Measurements from ENCODE around the gene CPN2.

- TF ChIP-seq, protein P1, sequence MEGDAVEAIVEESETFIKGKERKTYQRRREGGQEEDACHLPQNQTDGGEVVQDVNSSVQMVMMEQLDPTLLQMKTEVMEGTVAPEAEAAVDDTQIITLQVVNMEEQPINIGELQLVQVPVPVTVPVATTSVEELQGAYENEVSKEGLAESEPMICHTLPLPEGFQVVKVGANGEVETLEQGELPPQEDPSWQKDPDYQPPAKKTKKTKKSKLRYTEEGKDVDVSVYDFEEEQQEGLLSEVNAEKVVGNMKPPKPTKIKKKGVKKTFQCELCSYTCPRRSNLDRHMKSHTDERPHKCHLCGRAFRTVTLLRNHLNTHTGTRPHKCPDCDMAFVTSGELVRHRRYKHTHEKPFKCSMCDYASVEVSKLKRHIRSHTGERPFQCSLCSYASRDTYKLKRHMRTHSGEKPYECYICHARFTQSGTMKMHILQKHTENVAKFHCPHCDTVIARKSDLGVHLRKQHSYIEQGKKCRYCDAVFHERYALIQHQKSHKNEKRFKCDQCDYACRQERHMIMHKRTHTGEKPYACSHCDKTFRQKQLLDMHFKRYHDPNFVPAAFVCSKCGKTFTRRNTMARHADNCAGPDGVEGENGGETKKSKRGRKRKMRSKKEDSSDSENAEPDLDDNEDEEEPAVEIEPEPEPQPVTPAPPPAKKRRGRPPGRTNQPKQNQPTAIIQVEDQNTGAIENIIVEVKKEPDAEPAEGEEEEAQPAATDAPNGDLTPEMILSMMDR (conservative IDR thresholded peaks at IDR 0.05; ENCODE audit: low read length): no peak
- TF ChIP-seq EZH2phosphoT487 (IDR thresholded peaks at IDR 0.05; ENCODE audit: borderline replicate concordance, low read depth, low read length): no peak
These were observed 33.0 kb upstream of the CPN2 start for GRCh38 chr3:194384156-194384555.

Measured in OCI-LY7 (cell line).